Measurements from ENCODE around the gene FANCL.

DNA sequence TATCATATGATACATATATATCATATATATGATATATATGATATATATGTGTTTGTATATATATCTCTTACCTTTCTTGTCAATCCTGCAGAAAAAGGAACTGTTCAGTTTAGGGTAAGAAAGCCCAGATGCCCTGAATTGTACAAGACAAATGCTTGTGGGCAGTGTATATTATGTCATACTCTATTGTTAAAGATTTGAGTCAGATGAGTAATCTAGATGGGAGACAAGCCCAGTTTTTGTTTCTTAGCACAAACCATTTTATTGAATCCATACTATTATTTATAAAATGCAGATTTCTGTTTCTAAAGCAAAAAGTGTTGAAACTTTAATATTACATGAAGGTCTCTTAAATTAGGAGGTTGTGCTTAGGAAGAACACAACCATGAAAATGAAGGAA is 103.9 kb downstream of the FANCL start:
- TF ChIP-seq ELF4 (IDR thresholded peaks at IDR 0.05): no peak
- TF ChIP-seq ARNT (IDR thresholded peaks at IDR 0.05): no peak
- TF ChIP-seq FOXM1 (IDR thresholded peaks at IDR 0.05; ENCODE audit: borderline replicate concordance): no peak
- no peak for TF ChIP-seq SP1 (IDR thresholded peaks at IDR 0.05)
